HUES6 (cell line): ENCODE measurements around the gene ZNF41.

ENCODE experiments used
- H3K27ac ChIP-seq: 2 replicates; pipeline ENCODE4 v1.7.0; 2013; ENCODE audit warnings: low read depth, mild to moderate bottlenecking, low read length, inconsistent platforms
- H3K27me3 ChIP-seq: 2 replicates; pipeline ENCODE4 v1.6.1; 2013; ENCODE audit warnings: low read length; ENCODE audit not compliant: control insufficient read depth, insufficient read depth
- H3K36me3 ChIP-seq: 2 replicates; pipeline ENCODE4 v1.6.1; 2013; ENCODE audit warnings: low read length; ENCODE audit not compliant: control insufficient read depth, insufficient read depth
- H3K4me1 ChIP-seq: 2 replicates; pipeline ENCODE4 v1.6.1; 2013; ENCODE audit warnings: low read length; ENCODE audit not compliant: control insufficient read depth, insufficient read depth
- H3K4me3 ChIP-seq: 2 replicates; pipeline ENCODE4 v1.5.1; 2013; ENCODE audit warnings: low read depth, low read length
- H3K9ac ChIP-seq: one replicate; pipeline ENCODE4 v1.6.1; 2013; ENCODE audit warnings: mild to moderate bottlenecking, low read length
- H3K9me3 ChIP-seq: 2 replicates; pipeline ENCODE4 v1.6.1; 2013; ENCODE audit warnings: low read depth, low read length; ENCODE audit not compliant: control insufficient read depth, insufficient read depth

Gene ZNF41

DNA sequence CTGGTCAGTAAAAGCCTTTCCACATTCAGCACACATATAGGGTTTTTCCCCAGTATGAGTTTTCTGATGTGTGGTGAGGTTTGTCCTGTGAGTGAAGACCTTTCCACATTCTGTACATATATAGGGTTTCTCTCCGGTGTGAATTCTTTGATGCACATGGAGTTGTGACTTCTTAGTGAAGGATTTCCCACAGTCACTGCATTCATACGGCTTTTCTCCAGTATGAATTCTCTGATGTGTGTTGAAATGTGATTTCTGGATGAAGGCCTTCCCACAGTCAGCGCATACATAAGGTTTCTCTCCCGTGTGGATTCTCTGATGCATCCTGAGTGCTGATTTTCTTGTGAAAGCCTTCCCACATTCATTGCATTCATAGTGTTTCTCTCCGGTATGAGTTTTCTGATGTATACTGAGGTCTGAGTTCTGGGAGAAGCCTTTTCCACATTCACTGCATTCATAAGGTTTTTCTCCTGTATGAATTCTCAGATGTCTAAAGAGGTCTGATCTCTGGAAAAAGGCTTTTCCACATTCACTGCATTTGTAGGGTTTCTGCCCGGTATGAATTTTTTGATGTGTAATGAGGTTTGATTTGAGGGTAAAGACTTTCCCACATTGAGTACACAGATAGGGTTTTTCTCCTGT, 34.7 kb downstream of the ZNF41 start:
- Histone ChIP-seq H3K4me1 (no peaks in the 10 kb centered on the region), H3K27ac (no peak overlapping the region), H3K27me3 (no peaks in the 10 kb centered on the region), H3K36me3 (peaks cover 33% of the 10 kb centered on the region), H3K9me3 (peaks cover 66% of the 10 kb centered on the region), H3K9ac (no peak overlapping the region), H3K4me3 (no peak overlapping the region)

GRCh38 chrX:47447607-47448006, 35.4 kb downstream of the ZNF41 start:
- H3K9me3 ChIP-seq = peaks cover 66% of the 10 kb centered on the region
- no peak overlapping the region for H3K9ac ChIP-seq
- H3K27ac ChIP-seq = no peak overlapping the region
- no peaks in the 10 kb centered on the region for H3K4me1 ChIP-seq
- peaks cover 33% of the 10 kb centered on the region for H3K36me3 ChIP-seq
- no peak overlapping the region for H3K4me3 ChIP-seq
- H3K27me3 ChIP-seq = no peaks in the 10 kb centered on the region

DNA sequence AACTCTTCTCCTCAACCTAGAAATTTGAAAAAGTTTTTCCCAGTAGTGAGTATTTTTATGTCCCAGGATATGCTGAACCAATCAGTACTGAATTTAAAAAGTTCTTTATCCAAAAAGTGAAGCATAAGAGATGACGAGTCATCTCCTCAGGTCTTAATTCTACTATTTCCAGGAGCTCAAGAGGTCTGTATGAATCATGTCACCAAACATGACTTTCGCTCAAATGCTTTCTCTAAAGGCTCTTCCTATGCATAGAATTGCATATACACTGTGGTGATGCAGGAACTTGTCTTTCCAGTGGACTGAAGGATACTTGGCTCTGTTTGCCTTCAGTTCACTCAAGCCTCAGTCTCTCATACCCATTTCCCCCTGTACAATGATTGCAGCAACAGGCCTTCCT, 36.1 kb downstream of the ZNF41 start:
- Histone ChIP-seq H3K36me3 (peaks cover 29% of the 10 kb centered on the region), H3K4me1 (no peaks in the 10 kb centered on the region), H3K27me3 (no peaks in the 10 kb centered on the region), H3K4me3 (no peak overlapping the region), H3K27ac (no peak overlapping the region), H3K9me3 (peaks cover 64% of the 10 kb centered on the region), H3K9ac (no peak overlapping the region)

DNA sequence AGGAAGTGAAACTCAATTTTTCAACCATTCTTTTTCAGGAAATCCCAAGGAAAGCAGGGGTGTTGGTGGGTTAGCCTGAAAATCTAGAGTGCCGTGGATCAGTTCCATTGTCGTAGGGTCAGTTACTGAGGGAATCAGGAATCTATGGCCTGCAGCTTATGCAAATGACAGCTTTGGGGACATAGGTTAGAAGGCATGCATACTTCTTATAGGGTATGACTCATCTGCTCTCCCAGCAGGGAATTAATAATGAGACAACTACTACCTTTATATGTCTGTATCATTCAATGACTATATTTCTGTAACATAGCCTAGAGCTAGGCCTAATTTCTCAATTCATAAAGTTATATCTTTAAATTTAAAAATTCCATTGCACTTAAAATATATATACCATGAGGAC, 36.6 kb downstream of the ZNF41 start:
- Histone ChIP-seq H3K4me3 (no peak overlapping the region), H3K4me1 (no peaks in the 10 kb centered on the region), H3K9me3 (peaks cover 61% of the 10 kb centered on the region), H3K9ac (no peak overlapping the region), H3K27me3 (no peaks in the 10 kb centered on the region), H3K36me3 (peaks cover 27% of the 10 kb centered on the region), H3K27ac (no peak overlapping the region)

DNA sequence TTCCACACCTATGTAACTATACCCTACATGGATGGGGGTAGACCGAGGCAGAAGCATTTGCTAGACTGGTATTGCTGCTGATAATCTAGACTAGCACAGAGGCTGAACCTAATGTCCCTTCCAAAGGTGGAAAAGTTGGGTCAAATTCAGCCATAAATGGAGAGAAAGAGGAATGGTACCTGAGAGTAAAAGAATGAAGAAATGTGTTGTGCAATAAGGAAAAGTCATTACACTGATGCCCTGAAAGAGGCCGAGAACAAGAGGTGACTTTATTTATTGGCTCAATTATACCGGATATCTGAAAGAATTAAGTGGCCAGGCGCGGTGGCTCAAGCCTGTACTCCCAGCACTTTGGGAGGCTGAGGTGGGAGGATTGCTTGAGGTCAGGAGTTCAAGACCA, 52.1 kb downstream of the ZNF41 start:
- H3K9me3 ChIP-seq = peaks cover 14% of the 10 kb centered on the region; the same call in 1 of the 2 replicates
- no peak overlapping the region for H3K27ac ChIP-seq
- H3K27me3 ChIP-seq = no peaks in the 10 kb centered on the region
- no peak overlapping the region for H3K9ac ChIP-seq
- H3K4me3 ChIP-seq = no peak overlapping the region
- H3K4me1 ChIP-seq = no peaks in the 10 kb centered on the region
- H3K36me3 ChIP-seq = no peaks in the 10 kb centered on the region

DNA sequence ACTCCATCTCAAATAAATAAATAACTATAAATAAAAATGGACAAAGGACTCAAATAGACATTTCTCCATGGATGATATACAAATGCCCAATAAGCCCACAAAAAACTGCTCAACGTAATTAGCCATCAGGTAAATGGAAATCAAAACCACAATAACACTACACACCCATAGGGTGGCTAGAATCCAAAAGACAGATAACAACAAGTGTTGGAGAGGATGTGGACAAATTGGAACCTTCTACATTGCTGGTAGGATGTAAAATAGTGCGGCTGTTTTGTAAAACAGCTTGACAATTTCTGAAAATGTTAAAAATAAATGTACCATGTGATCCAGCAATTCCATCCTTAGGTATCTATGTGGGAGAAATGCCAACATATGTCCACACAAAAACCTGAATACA, 60.6 kb downstream of the ZNF41 start:
- Histone ChIP-seq H3K27ac (no peak overlapping the region), H3K4me1 (no peaks in the 10 kb centered on the region), H3K36me3 (no peaks in the 10 kb centered on the region), H3K4me3 (no peak overlapping the region), H3K9me3 (peaks cover 40% of the 10 kb centered on the region; the same call in 1 of the 2 replicates), H3K9ac (no peak overlapping the region), H3K27me3 (no peaks in the 10 kb centered on the region)

DNA sequence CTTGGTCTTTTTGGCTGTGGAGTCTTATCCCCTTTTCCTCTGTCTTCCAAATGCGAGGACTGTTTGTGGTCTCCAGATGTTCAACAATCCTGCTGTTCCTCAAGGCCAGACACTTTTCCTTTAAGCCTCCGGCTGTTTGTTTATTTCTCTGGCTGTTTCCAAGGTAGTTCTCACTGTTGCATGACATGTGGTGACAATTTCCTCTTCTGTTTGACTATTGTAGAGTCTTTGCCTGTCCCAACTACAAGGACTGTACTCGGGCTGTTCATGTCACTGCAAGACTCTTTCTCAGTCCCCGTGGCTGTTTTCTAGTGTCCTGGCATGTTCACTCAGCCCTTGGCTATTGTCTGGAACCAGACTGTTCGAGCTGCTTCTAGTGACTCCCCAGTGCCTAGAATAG, 62.1 kb downstream of the ZNF41 start:
- H3K36me3 ChIP-seq = no peaks in the 10 kb centered on the region
- no peaks in the 10 kb centered on the region for H3K4me1 ChIP-seq
- H3K27me3 ChIP-seq = no peaks in the 10 kb centered on the region
- no peak overlapping the region for H3K9ac ChIP-seq
- peaks cover 44% of the 10 kb centered on the region; the same call in 1 of the 2 replicates for H3K9me3 ChIP-seq
- no peak overlapping the region for H3K27ac ChIP-seq
- no peak overlapping the region for H3K4me3 ChIP-seq

- no peak overlapping the region for H3K9ac ChIP-seq
- H3K9me3 ChIP-seq = peaks cover 46% of the 10 kb centered on the region; the same call in 1 of the 2 replicates
- no peaks in the 10 kb centered on the region for H3K4me1 ChIP-seq
- no peaks in the 10 kb centered on the region for H3K27me3 ChIP-seq
- no peak overlapping the region for H3K4me3 ChIP-seq
- no peak overlapping the region for H3K27ac ChIP-seq
- no peaks in the 10 kb centered on the region for H3K36me3 ChIP-seq
Observed at GRCh38 chrX:47420265-47420664, 62.8 kb downstream of the ZNF41 start.

GRCh38 chrX:47413179-47413594, 69.8 kb downstream of the ZNF41 start:
- Histone ChIP-seq H3K27me3 (no peaks in the 10 kb centered on the region), H3K4me3 (no peak overlapping the region), H3K36me3 (peaks cover 11% of the 10 kb centered on the region), H3K27ac (no peak overlapping the region), H3K9ac (no peak overlapping the region), H3K9me3 (peaks cover 61% of the 10 kb centered on the region), H3K4me1 (no peaks in the 10 kb centered on the region)
